Esophagus squamous epithelium (tissue), 4 donors: ENCODE results near the gene CYTH3.

Source experiments
- CTCF ChIP-seq, 6 experiments: fragments of 450-650 bp in 4 of 6; fragments of 200-600 bp in 2 of 6; sonication (generic) in 2 of 6; IDR thresholded peaks; one replicate each; pipeline ENCODE4 v1.5.1; 2016 to 2019; ENCODE audit warnings: antibody characterized with exemption in 6 of 6, mild to moderate bottlenecking in 4 of 6, moderate library complexity in 4 of 6
- POLR2A ChIP-seq, 4 donors: fragments of 450-650 bp; IDR thresholded peaks; one replicate each; pipeline ENCODE4 v1.6.1; 2017; ENCODE audit warnings: antibody characterized with exemption in 4 of 4, mild to moderate bottlenecking in 4 of 4, moderate library complexity in 3 of 4

GRCh38 chr7:6164491-6164890, 107.9 kb downstream of the CYTH3 start:
- no peak for TF ChIP-seq CTCF (IDR thresholded peaks at IDR 0.05)
- TF ChIP-seq POLR2A (IDR thresholded peaks at IDR 0.05): no peak
